Smooth muscle cell (in vitro differentiated cells): ENCODE measurements around the gene HTR3C. TPM values are rescaled to one million over a fixed set of nuclear protein-coding genes. Genes with fewer than 3 reads are reported as not detected.

Experiments
- DNase-seq: peaks from one replicate; lab custom pipeline; 2025; ENCODE audit not compliant: unreplicated experiment; lab: John Stamatoyannopoulos, UW
- H2AFZ ChIP-seq: fragments of 200-600 bp; sonication (generic); 2 replicates; pipeline ENCODE4 v1.6.0; 2016; ENCODE audit warnings: antibody characterized with exemption, low read depth, mild to moderate bottlenecking
- H3F3A ChIP-seq: fragments of 200-600 bp; sonication (generic); 2 replicates; pipeline ENCODE4 v1.6.0; 2017; ENCODE audit warnings: antibody characterized with exemption, low read depth
- H3K27ac ChIP-seq: fragments of 200-600 bp; sonication (generic); 2 replicates; pipeline ENCODE4 v1.5.1; 2016; ENCODE audit warnings: low read depth, mild to moderate bottlenecking
- H3K27me3 ChIP-seq: fragments of 200-600 bp; sonication (generic); 2 replicates; pipeline ENCODE4 v1.6.1; 2016; ENCODE audit warnings: low read depth, mild to moderate bottlenecking
- H3K36me3 ChIP-seq: fragments of 200-600 bp; sonication (generic); 2 replicates; pipeline ENCODE4 v1.5.1; 2016; ENCODE audit warnings: low read depth
- H3K4me1 ChIP-seq: fragments of 200-600 bp; sonication (generic); 2 replicates; pipeline ENCODE4 v1.5.1; 2016; ENCODE audit warnings: low read depth
- H3K4me2 ChIP-seq: fragments of 200-600 bp; sonication (generic); 2 replicates; pipeline ENCODE4 v1.6.0; 2016; ENCODE audit warnings: mild to moderate bottlenecking
- H3K4me3 ChIP-seq: fragments of 200-600 bp; sonication (generic); 2 replicates; pipeline ENCODE4 v1.5.1; 2016; ENCODE audit warnings: mild to moderate bottlenecking
- H3K79me2 ChIP-seq: fragments of 200-600 bp; sonication (generic); 2 replicates; pipeline ENCODE4 v1.6.0; 2016; ENCODE audit warnings: low read depth, mild to moderate bottlenecking
- H3K9ac ChIP-seq: fragments of 200-600 bp; sonication (generic); 2 replicates; pipeline ENCODE4 v1.6.0; 2016; ENCODE audit warnings: low read depth
- H3K9me3 ChIP-seq: fragments of 200-600 bp; sonication (generic); replicated peaks from 2 replicates; pipeline ENCODE4 v1.5.1; 2016; ENCODE audit warnings: low read depth
- H4K20me1 ChIP-seq: fragments of 200-600 bp; sonication (generic); 2 replicates; pipeline ENCODE4 v1.6.0; 2016; ENCODE audit warnings: low read depth
- WGBS: methylation state at CpG from one replicate; pipeline ENCODE4 v1.1.7; 2016; ENCODE audit warnings: low lambda C conversion rate; 5-methylcytosine and 5-hydroxymethylcytosine counted together
- polyA plus RNA-seq: library from polyadenylated mRNA; unstranded; fragments of >200 nt; fragmentation: Nextera tagmentation; extraction: Ambion mirVana; gene quantifications from 2 replicates; pipeline ENCODE4 v1.2.1, GENCODE V29; 2016
- total RNA-seq: library from RNA; depleted of rRNA; stranded (reverse); fragments of >200 nt; gene quantifications from 2 replicates; pipeline ENCODE4 v1.2.3, GENCODE V29; 2014
- TF ChIP-seq, protein P1 (sequence below): fragments of 200-600 bp; sonication (generic); IDR thresholded peaks from 2 replicates; pipeline ENCODE4 v1.5.1; 2017; ENCODE audit warnings: borderline replicate concordance, mild to moderate bottlenecking, antibody characterized with exemption; ENCODE audit not compliant: insufficient read depth, poor library complexity, severe bottlenecking

Gene HTR3C
- total and polyA plus RNA-seq, 2 experiments from 2014 or later, result not detected

GRCh38 chr3:184075901-184076300 lies 23.1 kb downstream of the HTR3C start:
- TF ChIP-seq, protein P1, sequence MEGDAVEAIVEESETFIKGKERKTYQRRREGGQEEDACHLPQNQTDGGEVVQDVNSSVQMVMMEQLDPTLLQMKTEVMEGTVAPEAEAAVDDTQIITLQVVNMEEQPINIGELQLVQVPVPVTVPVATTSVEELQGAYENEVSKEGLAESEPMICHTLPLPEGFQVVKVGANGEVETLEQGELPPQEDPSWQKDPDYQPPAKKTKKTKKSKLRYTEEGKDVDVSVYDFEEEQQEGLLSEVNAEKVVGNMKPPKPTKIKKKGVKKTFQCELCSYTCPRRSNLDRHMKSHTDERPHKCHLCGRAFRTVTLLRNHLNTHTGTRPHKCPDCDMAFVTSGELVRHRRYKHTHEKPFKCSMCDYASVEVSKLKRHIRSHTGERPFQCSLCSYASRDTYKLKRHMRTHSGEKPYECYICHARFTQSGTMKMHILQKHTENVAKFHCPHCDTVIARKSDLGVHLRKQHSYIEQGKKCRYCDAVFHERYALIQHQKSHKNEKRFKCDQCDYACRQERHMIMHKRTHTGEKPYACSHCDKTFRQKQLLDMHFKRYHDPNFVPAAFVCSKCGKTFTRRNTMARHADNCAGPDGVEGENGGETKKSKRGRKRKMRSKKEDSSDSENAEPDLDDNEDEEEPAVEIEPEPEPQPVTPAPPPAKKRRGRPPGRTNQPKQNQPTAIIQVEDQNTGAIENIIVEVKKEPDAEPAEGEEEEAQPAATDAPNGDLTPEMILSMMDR, result no peak
- Histone ChIP-seq H4K20me1 (no peaks in the 10 kb centered on the region), H3F3A (no peaks in the 10 kb centered on the region), H3K9ac (no peak overlapping the region), H3K4me2 (no peak overlapping the region), H3K4me1 (no peaks in the 10 kb centered on the region), H3K9me3 (no peaks in the 10 kb centered on the region), H3K79me2 (no peaks in the 10 kb centered on the region), H3K36me3 (no peaks in the 10 kb centered on the region), H3K4me3 (no peak overlapping the region), H3K27ac (no peak overlapping the region), H2AFZ (no peak overlapping the region), H3K27me3 (no peaks in the 10 kb centered on the region)
- WGBS, result 88% methylated on average over 6 of the region's 6 CpGs
- no peak for DNase-seq

- no peaks in the 10 kb centered on the region for H3K9me3 ChIP-seq
- no peak overlapping the region for H3K4me3 ChIP-seq
- TF ChIP-seq, protein P1, result no peak
- no peaks in the 10 kb centered on the region for H3K4me1 ChIP-seq
- 79% methylated on average over 5 of the region's 5 CpGs for WGBS
- H3K36me3 ChIP-seq, result no peaks in the 10 kb centered on the region
- no peaks in the 10 kb centered on the region for H4K20me1 ChIP-seq
- H3K27me3 ChIP-seq, result no peaks in the 10 kb centered on the region
- H3K27ac ChIP-seq, result no peak overlapping the region
- H3K4me2 ChIP-seq, result no peak overlapping the region
- no peak overlapping the region for H3K9ac ChIP-seq
- DNase-seq, result no peak
- no peak overlapping the region for H2AFZ ChIP-seq
- no peaks in the 10 kb centered on the region for H3F3A ChIP-seq
- H3K79me2 ChIP-seq, result no peaks in the 10 kb centered on the region
Measured at GRCh38 chr3:184077881-184078280, 25.0 kb downstream of the HTR3C start.

- WGBS, result 92% methylated on average over 3 of the region's 3 CpGs
- Histone ChIP-seq H3K4me2 (no peak overlapping the region), H3K27ac (no peak overlapping the region), H3K79me2 (no peaks in the 10 kb centered on the region), H3K4me3 (no peak overlapping the region), H3F3A (no peaks in the 10 kb centered on the region), H3K4me1 (no peaks in the 10 kb centered on the region), H3K27me3 (no peaks in the 10 kb centered on the region), H4K20me1 (no peaks in the 10 kb centered on the region), H3K9ac (no peak overlapping the region), H3K36me3 (no peaks in the 10 kb centered on the region), H2AFZ (no peak overlapping the region), H3K9me3 (no peaks in the 10 kb centered on the region)
- no peak for DNase-seq
- TF ChIP-seq, protein P1, result no peak
Measured at GRCh38 chr3:184078851-184079250, 26.0 kb downstream of the HTR3C start.

DNA sequence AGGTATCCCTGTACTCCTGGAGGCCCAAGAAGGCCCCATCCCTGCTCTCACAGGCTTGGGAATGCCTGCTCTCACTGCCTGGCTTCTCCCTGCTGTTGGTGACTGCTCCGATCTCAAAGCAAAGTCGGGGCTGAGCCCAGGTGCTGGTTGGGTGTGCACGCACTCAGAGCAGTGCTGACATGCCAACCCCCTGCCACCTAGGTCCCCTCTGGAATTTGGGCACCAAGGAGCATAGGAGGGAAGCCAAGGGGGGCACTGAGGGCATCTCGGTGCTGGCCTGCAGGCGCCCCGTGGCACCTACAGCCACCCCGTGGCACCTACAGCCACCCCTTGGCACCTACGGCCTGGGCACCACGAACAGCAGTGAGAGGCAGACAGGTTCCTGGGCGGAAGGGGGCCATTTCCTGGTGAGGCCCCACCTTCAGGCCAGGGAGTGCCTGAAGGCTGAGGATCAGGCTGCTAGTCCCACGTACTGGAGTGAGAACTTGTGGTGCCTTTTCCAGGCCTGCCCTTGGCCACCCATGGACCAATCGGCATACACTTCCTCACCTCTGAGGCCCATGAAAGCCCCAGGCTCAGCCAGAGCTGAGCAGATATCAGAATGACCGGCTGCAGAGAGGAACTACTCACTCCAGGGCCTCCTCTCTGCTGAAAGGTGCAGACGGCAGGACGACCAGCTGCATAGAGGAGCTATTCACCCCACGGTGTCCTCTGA lies 28.4 kb downstream of the HTR3C start:
- Histone ChIP-seq H3K27ac (no peak overlapping the region), H3K27me3 (no peaks in the 10 kb centered on the region), H3K4me2 (no peak overlapping the region), H3K36me3 (no peaks in the 10 kb centered on the region), H3K79me2 (no peaks in the 10 kb centered on the region), H4K20me1 (no peaks in the 10 kb centered on the region), H2AFZ (no peak overlapping the region), H3K9me3 (no peaks in the 10 kb centered on the region), H3K4me1 (no peaks in the 10 kb centered on the region), H3K9ac (no peak overlapping the region), H3K4me3 (no peak overlapping the region), H3F3A (no peaks in the 10 kb centered on the region)
- WGBS, result 84% methylated on average over 16 of the region's 16 CpGs
- no peak for DNase-seq
- TF ChIP-seq, protein P1, result no peak
